ENCODE data around the gene THSD7B. TPM values are rescaled to one million over a fixed set of nuclear protein-coding genes. Genes with fewer than 3 reads are reported as not detected.

The THSD7B gene
- total and polyA plus RNA-seq, 9 of the 15 experiments (the other 6 are each of a cell fraction or from before 2014, with no cell fraction given), result not detected

- Histone ChIP-seq H3K9ac (ENCODE audit: insufficient read depth in 1 of 2, low read depth in 2 of 2, low read length in 2 of 2) (no peak overlapping the region), H3K27me3 (ENCODE audit: control insufficient read depth in 2 of 2, insufficient read depth in 2 of 2, low read length in 2 of 2) (no peaks in the 10 kb centered on the region), H3K9me3 (replicated peaks; ENCODE audit: control insufficient read depth, insufficient read depth, low read depth, low read length) (no peaks in the 10 kb centered on the region), H3K27ac (ENCODE audit: extremely low read depth, low read depth, low read length) (no peak overlapping the region), H2AFZ (ENCODE audit: low read depth, low read length) (no peak overlapping the region), H3K4me1 (replicated peaks in 1 of 2; ENCODE audit: control insufficient read depth in 2 of 2, insufficient read depth in 2 of 2, low read length in 2 of 2) (no peaks in the 10 kb centered on the region), H3K36me3 (ENCODE audit: control insufficient read depth, insufficient read depth, low read length) (no peaks in the 10 kb centered on the region), H3K4me2 (ENCODE audit: insufficient read depth, low read length) (no peak overlapping the region), H3K79me2 (ENCODE audit: control insufficient read depth, insufficient read depth, low read length) (no peaks in the 10 kb centered on the region), H3K9me1 (ENCODE audit: control insufficient read depth, insufficient read depth, low read length) (no peaks in the 10 kb centered on the region), H4K20me1 (replicated peaks; ENCODE audit: control insufficient read depth, insufficient read depth, low read length) (no peaks in the 10 kb centered on the region), H3K4me3 (no peak overlapping the region)
- in situ Hi-C loops (cut with MboI), result no loop called here
- 0% methylated on average over 2 of the region's 2 CpGs for WGBS (ENCODE audit: insufficient coverage, low coverage, missing lambda C conversion rate)
- ATAC-seq (no peak), FAIRE-seq (no peak), DNase-seq (ENCODE audit: extremely low read depth in 1 of 4, low spot score in 3 of 4) (no peak)
- POLR2A ChIA-PET, result no interaction called here
- BruUV-seq (replicated peaks), result no TSS peak
- intact Hi-C loops (cut with micrococcal nuclease), result no loop called here
- TF ChIP-seq E2F3 (CRISPR knock-in tag; IDR thresholded peaks at IDR 0.05) (no peak), ZZZ3 (IDR thresholded peaks at IDR 0.05) (no peak), MYBL2 (IDR thresholded peaks at IDR 0.05; ENCODE audit: low read depth) (no peak), MYBL2 (CRISPR knock-in tag; IDR thresholded peaks at IDR 0.05; ENCODE audit: borderline replicate concordance) (no peak), NFRKB (IDR thresholded peaks at IDR 0.05; ENCODE audit: low read depth) (no peak), ILF3 (IDR thresholded peaks at IDR 0.05; ENCODE audit: borderline replicate concordance) (no peak), ZNF347 (CRISPR knock-in tag; IDR thresholded peaks at IDR 0.05; ENCODE audit: low read depth) (no peak), ZNF41 (CRISPR knock-in tag; conservative IDR thresholded peaks at IDR 0.05) (no peak), ZNF280A (IDR thresholded peaks at IDR 0.05; ENCODE audit: low read depth, partially characterized antibody) (no peak), ZSCAN29 (IDR thresholded peaks at IDR 0.05) (no peak), ZFP1 (CRISPR knock-in tag; IDR thresholded peaks at IDR 0.05) (no peak), ZNF778 (CRISPR knock-in tag; IDR thresholded peaks at IDR 0.05) (no peak), CREB1 (IDR thresholded peaks at IDR 0.05) (no peak), CREB1 (CRISPR knock-in tag; IDR thresholded peaks at IDR 0.05) (no peak)
- CTCF ChIA-PET (ENCODE audit: low intra/inter-chr PET ratio), result no interaction called here
Measured at GRCh38 chr2:137178951-137179377, 413.6 kb downstream of the THSD7B start.

All from K562 (cell line).